Fibroblast of pulmonary artery (primary cell): ENCODE data around the gene ANXA2R.
"Not testable (repeated sequence)": the region's sequence is repeated elsewhere in the genome, so short reads cannot be mapped to it uniquely, and the experiment has no call there.

ENCODE experiments used
- DNase-seq: peaks from one replicate; pipeline ENCODE4 v3.0.0-alpha.2; 2010; ENCODE audit warnings: low read depth
- H3K4me3 ChIP-seq: replicated peaks from 2 replicates; pipeline ENCODE4 v1.5.1; 2011; ENCODE audit warnings: low read depth, mild to moderate bottlenecking, control low read depth, low read length, moderate library complexity
- TF ChIP-seq, protein P1 (sequence below): IDR thresholded peaks from 2 replicates; pipeline ENCODE4 v1.5.1; 2011; ENCODE audit warnings: mild to moderate bottlenecking, control low read depth, low read length, inconsistent platforms; ENCODE audit errors: missing control alignments

The ANXA2R gene

GRCh38 chr5:43036856-43037635 is 3.1 kb downstream of the ANXA2R start:
- peak overlapping the region; percentile 71 for H3K4me3 ChIP-seq
- DNase-seq: peak; percentile 51
- TF ChIP-seq, protein P1, sequence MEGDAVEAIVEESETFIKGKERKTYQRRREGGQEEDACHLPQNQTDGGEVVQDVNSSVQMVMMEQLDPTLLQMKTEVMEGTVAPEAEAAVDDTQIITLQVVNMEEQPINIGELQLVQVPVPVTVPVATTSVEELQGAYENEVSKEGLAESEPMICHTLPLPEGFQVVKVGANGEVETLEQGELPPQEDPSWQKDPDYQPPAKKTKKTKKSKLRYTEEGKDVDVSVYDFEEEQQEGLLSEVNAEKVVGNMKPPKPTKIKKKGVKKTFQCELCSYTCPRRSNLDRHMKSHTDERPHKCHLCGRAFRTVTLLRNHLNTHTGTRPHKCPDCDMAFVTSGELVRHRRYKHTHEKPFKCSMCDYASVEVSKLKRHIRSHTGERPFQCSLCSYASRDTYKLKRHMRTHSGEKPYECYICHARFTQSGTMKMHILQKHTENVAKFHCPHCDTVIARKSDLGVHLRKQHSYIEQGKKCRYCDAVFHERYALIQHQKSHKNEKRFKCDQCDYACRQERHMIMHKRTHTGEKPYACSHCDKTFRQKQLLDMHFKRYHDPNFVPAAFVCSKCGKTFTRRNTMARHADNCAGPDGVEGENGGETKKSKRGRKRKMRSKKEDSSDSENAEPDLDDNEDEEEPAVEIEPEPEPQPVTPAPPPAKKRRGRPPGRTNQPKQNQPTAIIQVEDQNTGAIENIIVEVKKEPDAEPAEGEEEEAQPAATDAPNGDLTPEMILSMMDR: no peak

- DNase-seq: no peak
- TF ChIP-seq, protein P1: no peak
- H3K4me3 ChIP-seq: no peak overlapping the region
Observed at GRCh38 chr5:43036409-43036808, 3.7 kb downstream of the ANXA2R start.

DNA sequence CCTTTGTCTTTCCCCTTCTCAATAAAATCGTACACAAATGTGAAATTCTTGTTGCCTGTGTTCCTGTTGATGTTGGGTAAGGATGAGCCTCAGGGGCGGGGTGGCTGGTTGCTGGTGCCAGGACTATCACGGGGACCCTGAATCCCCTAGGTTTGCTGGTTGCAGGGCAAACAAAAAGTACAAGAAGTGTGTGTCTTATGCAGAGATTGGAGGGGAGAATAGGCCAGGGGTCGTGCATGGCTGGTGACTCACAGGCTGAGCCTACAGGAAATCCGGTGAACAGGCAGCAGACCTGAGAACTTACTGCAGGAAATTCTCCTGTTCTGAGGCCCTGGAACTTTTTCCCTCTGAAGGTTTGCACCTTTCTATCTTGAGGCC is 5.5 kb downstream of the ANXA2R start:
- H3K4me3 ChIP-seq: peak overlapping the region; percentile 33
- peak; percentile 76 for DNase-seq
- TF ChIP-seq, protein P1: no peak

GRCh38 chr5:43033841-43034590 is 6.1 kb downstream of the ANXA2R start:
- H3K4me3 ChIP-seq: peak overlapping the region; percentile 44

DNA sequence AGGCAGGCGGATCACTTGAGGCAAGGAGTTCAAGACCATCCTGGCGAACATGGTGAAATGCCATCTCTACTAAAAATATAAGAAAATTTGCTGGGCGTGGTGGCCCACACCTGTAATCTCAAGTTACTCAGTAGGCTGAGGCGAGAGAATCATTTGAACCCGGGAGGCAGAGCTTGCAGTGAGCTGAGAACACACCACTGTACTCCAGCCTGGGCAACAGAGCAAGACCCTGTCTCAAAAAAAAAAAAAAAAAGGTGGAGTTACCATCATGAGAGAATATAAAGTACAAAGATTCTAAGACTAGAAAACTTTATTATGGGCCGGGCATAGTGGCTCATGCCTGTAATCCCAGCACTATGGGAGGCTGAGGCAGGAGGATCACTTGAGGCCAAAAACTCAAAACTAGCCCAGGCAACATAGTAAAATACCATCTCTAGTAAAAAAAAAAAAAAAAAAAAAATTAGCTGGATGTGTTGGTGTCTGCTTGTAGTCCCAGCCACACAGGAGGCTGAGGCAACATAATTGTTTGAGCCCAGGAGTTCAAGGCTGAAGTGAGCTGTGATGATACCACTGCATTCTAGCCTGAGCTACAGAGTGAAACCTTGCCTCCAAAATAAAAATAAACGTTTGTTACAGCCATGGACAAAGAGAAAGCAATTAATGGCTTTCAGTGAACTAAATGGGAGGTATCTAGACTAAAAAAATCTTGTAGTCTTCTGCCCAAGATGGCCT is 12.9 kb downstream of the ANXA2R start:
- H3K4me3 ChIP-seq: no peak overlapping the region
- no peak for DNase-seq
- TF ChIP-seq, protein P1: no peak

More at GRCh38 chr5:43033841-43034590, 6.1 kb downstream of the ANXA2R start:
- TF ChIP-seq, protein P1: no peak
- peak; percentile 35 for DNase-seq

- DNase-seq, H3K4me3 ChIP-seq: not testable (repeated sequence)
Observed at GRCh38 chr5:43025184-43025950, 14.8 kb downstream of the ANXA2R start.

DNA sequence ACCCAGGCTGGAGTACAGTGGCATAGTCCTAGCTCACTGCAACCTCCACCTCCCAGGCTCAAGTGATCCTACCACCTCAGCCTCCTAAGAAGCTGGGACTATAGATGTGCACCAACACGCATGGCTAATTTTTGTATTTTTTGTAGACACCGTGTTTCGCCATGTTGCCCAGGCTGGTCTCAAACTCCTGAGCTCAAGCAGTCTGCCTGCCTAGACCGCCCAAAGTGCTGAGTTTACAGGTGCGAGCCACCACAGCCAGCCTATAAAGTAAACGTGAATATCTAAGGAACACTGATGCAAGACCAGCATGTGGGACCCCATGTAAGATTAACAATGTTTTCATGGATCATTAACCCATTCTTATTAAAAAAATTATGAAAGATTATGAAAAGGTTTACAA is 15.9 kb downstream of the ANXA2R start:
- DNase-seq: no peak
- TF ChIP-seq, protein P1: no peak
- H3K4me3 ChIP-seq: no peak overlapping the region
